ENCODE results near the gene FAM13B.
"Not testable (repeated sequence)": the region's sequence is repeated elsewhere in the genome, so short reads cannot be mapped to it uniquely, and the experiment has no call there.

FAM13B gene

DNA sequence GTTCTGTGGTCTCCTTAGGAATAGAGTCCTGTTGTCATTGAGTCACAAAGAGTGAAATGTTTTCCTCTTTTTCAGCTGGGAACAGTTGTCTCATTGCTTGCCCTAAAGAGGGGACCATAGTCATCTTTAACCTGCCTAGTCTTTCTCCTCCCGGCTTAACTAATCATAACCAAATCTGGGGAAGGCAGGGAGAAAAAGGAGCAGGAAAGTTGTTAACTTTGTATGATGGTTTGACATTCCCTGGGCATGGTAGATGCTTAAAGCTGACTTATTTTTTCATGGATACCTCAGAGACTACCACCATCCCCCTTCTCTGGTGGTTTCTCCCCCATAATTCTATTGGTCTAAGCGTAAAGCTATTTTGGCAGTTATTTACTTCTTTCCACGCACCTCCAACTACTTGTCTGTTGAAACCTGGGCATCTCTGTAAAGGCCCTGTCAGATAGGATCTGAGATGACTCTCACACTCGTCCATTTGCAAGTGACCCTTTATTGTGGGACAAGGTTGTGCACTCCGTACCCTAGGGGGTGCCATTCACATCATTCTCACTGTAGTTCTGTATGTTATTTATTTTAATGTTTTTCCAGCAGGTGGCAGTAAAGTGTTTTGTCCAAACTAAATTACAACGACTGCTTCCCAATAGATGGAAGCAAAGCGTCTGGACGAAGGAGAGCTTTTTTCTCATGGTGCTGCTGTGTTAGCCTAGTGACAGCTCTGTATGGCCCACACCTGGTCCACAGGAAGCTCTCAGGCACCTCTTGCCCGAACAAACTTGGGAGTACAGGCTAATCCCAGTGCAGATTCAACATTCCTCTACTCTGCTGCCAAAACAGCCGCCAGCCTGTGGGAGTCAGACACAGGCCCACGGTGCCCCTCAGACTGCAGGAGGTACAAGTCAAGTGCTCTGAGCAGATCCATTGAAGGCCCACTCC lies 3.0 kb upstream of the FAM13B start:
- DNase-seq (ENCODE audit: insufficient read length, low spot score): peak; percentile 77
- FAIRE-seq: no peak

DNA sequence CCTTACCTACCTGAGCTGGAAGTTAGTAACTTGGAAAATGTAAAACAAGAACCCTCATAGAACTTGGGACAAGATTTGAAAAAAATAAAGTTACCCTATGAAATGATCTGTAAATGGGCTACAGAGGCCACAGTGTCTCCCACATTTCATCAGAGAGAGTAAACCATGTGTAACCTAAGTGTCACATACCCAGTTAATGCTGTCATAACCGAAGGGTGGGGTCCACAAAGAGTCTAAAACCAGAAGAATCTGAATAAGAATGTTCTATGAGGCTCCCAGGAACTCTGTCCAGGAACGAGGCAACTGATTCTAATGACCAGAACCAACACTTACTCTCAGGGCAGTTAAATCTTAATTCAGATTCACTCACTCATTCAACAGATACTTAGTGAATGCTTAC lies 1.0 kb upstream of the FAM13B start:
- DNase-seq (ENCODE audit: insufficient read length, low spot score): no peak
- FAIRE-seq: no peak

DNA sequence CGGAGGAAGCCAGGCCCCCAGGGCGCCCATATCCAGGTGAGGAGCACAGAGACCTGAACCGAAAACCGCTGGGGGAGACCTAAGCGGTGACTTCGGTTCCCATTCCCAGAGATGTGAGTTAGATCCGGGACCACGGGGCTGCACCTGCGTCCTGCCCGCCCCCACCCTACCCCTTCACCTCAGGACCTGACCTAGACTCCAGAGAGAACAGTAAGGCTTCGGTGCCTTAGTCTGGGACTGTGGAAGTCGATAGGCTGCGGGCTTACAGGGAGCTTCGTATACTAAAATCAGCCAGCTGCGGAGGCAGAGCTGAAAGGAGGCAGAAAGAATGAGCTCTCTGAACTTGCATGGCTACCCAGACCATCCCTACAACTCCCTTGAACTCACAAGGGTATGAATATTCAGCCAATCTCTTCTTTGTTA lies 518 bp upstream of the FAM13B start:
- FAIRE-seq: no peak
- no peak for DNase-seq (ENCODE audit: insufficient read length, low spot score)

DNA sequence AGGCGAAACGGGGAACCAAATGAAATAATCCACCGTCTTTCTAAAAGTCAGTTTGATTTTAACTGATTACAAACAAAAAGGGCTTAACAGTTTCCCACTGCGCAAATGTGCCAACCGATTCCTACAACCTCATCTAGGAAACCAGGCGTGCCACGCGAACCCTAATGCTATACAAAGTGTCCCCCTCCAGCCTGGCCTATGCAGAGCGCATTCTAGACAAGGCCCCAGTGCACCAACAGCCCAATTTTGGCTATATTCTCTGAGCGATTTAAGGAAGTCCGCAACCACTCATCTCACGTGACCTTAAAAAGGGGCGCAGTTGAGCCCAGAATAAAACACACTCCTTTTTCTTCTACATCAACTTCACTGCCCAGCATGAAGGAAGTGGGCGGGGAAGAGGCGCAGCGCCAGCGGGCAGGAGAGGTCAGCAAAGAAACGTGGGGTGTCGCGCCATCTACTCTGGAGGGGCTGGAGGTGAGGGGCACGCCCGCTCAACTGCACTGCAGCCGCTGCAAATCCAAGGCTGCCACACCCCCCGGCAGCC lies 779 bp downstream of the FAM13B start:
- FAIRE-seq: no peak
- DNase-seq (ENCODE audit: insufficient read length, low spot score): no peak

DNA sequence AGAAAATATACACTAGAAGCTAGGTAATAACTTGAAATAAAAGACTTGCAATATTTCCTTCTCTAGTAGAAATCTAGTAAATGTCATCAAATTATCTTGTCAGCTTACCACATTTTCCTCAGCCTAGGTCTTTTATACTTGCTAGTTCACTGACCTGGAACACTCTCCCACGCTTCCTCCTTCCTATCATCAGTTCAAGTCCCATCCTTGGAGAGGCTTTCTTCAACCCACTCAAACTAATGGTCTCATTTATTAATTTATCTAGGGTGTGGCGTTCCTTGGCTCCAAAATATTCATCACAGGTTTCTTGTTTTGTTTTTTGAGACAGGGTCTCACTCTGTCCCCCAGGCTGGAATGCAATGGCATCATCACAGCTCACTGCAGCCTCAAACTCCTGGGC lies 2.9 kb downstream of the FAM13B start:
- no peak for DNase-seq (ENCODE audit: insufficient read length, low spot score)
- FAIRE-seq: no peak

DNA sequence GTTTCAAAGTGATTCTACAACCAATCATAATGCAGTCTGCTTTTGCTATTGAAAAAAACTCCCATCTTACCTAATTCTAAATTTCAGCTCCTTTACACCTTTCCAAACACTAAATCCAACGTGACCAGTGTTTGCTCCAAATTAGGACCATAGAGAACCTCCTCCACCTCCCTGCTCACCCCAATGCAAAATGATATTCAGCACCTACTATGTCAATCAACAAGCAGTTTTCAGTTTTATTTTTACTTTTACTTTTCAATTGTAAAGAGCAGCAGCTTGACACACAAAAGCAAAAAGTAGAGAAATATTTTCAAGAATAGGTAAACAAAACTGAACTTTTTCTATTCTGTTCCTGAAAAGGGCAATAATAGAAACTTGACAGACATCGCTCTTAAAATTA lies 3.4 kb downstream of the FAM13B start:
- no peak for FAIRE-seq
- DNase-seq (ENCODE audit: insufficient read length, low spot score): no peak

DNA sequence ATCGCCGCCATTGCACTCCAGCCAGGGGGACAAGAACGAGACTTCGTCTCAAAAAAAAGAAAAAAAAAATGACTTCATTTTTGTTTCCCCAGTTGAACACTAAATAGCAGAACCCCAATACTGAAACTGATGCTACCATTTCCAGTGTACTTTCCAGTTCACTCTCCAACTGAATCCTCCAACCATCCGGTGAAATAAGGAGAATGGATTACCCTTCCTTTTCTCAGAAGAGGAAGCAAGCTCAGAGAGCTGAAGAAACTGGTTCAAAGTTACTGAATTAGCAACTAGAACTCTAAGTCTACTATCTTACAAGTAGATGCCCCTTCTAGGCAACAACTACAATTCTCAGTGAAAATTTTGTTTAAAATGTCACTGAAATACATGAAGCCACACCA lies 3.9 kb downstream of the FAM13B start:
- no peak for DNase-seq (ENCODE audit: insufficient read length, low spot score)
- no peak for FAIRE-seq

DNA sequence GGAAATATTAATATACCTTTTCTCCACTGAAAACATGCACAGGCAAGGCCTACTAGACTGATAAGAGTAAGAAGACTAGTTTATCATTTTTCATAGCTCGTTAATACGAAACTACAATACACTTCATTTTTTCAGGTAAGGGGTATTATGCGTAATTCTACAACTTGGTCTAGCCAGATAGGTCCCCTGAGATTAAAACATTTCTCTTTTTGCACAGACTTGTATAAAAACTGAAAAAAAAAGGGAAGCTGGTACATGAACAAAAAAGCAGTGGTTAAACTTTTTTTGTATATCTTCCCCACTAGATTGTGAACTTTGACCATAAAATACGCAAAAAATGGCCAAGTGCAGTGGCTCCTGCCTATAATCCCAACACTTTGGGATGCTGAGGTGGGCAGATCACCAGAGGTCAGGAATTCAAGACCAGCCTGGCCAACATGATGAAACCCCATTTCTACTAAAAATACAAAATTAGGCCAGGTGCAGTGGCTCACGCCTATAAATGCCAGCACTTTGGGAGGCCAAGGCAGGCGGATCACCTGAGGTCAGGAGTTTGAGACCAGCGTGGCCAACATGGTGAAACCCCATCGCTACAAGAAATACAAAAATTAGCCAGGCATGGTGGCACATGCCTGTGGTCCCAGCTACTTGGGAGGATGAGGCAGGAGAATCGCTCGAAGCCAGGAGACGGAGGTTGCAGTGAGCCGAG lies 4.5 kb downstream of the FAM13B start:
- FAIRE-seq: not testable (repeated sequence)

DNA sequence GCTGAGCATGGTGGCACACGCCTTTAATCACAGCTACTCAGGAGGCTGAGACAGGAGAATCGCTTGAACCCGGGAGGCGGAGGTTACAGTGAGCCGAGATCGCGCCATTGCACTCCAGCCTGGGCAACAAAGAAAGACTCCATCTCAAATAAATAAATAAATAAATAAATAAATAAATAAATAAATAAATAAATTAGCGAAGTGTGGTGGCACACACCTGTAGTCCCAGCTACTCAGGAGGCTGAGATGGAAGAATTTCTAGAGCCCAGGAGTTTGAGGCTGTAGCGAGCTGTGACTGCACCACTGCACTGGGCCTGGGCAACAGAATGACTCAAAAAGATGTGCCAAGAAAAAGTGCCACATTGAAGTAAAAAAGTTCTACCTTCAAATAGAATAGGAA lies 6.1 kb downstream of the FAM13B start:
- not testable (repeated sequence) for FAIRE-seq; DNase-seq (ENCODE audit: insufficient read length, low spot score)

More for the DNA sequence above, 4.5 kb downstream of the FAM13B start:
- DNase-seq (ENCODE audit: insufficient read length, low spot score): not testable (repeated sequence)

DNA sequence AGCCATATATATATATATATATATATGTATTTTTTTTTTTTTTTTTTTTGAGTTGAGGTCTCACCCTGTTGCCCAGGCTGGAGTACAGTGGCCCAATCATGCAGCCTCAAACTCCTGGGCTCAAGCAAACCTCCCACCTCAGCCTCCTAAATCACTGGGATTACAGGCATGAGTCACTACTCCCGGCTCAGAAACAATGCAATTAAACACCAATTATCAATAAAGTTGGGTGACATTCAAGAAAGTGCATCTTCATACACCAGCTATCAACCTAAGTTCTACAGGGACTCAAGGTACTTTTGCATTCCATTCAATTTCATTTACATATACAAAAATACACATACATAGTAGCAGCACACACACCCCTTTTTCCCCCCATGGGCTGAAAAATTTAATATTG lies 7.6 kb downstream of the FAM13B start:
- no peak for DNase-seq (ENCODE audit: insufficient read length, low spot score)
- FAIRE-seq: no peak

DNA sequence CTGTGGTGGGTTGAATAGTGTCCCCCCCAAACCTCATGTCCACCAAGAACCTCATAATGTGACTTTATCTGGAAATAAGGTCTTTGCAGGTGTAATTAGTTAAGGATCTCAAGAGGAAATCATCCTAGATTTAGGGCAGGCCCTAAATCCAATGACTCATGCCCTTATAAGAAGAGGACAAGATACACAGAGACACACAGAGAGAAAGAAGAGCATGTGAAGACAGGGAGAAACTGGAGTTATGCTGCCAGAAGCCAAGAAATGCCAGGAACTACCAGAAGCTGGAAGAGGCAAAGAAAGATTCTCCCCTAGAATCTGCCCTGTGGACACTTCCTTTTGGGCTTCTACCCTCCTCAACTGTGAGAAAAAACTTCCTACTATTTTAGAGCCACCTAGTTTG lies 8.8 kb downstream of the FAM13B start:
- FAIRE-seq (no peak), DNase-seq (ENCODE audit: insufficient read length, low spot score) (no peak)

DNA sequence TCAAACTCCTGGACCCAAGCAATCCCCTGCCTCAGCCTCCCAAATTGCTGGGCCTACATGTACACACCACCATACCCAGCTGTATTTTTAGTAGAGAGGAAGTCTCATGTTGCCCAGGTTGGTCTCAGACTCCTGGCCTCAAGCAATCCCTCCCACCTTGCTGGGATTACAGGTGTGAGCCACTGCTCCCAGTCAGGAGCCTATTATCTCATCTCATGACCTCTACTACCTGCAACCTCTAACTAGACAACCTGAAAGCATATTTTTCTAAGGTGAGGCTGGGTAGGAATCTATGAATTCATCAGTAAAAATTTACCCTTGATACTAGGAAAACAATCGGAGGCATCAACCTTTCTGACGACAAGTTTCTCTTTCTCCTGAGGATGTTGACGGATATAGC lies 10.0 kb downstream of the FAM13B start:
- FAIRE-seq: no peak

DNA sequence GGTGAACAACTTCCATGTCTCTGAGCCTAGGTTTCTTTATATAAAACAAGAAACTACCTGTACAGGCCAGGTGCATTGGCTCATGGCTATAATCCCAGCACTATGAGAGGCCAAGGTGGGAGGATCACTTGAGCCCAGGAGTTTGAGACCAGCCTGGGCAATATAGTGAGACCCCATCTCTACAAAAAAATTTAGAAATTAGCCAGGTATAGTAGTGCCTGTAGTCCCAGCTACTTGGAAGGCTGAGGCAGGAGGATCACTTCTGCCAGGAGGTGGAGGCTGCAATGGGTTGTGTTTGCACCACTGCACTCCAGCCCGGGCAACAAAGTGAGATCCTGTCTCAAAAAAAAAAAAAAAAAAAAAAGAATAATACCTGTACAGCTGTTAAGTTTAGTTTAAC lies 11.1 kb downstream of the FAM13B start:
- DNase-seq (ENCODE audit: insufficient read length, low spot score): no peak
- FAIRE-seq: no peak

More for the DNA sequence above, 10.0 kb downstream of the FAM13B start:
- DNase-seq (ENCODE audit: insufficient read length, low spot score): no peak

DNA sequence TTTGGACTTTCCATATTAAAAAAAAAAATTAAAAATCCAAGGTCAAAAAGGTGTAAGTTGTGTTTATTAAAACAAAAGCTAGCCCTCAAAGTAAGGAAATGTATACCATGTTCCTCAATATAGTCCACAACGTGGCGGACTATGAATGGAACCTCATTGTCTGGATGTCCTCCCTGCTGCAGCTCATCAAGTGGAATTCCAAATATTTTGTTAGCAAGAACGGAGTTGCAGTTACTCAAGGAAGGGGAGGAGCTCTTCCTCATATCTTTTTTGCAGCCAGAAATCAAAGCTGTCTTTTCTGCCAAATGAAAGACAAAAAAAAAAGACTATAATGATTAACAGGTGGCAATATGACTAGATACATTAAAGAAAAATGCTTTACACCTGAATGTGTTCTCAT lies 14.0 kb downstream of the FAM13B start:
- FAIRE-seq (no peak), DNase-seq (ENCODE audit: insufficient read length, low spot score) (no peak)

DNA sequence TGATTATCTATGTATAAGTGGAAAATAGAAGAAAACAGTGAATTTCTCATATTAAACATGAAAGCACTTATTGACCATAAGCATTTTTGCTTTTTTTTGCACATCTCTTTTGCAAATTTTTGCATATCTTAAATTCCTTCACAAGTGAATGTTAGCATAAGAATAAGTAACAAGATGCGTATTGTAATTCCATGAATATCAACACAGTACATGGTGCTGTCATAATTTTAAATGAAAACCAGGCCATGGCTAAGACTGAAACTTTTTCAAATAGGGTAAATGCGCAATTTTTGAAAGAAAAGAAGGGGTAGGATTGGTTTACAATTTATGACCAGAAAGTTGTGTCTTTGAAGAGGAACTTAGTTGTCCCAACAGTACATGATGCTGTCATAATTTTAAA lies 17.0 kb downstream of the FAM13B start:
- DNase-seq (ENCODE audit: insufficient read length, low spot score) (no peak), FAIRE-seq (no peak)

DNA sequence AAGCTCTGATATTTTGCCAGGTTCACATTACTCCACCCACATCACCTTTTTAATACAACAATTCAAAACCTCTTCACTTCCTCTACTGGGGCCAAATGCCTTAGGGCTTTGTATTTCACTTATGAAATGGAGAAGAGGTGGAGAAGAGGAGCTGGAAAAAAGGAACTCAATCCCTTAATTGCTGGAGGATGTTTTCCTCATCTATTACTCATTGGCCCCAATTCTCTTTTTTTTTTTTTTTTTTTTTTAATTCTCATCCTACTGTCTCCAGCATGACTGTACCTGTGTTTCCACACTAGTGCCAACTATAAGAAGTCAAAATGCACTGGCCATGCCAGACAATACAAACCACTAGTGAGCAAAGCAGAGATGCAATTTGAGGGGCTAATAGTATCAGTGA lies 20.9 kb downstream of the FAM13B start:
- no peak for DNase-seq (ENCODE audit: insufficient read length, low spot score)
- no peak for FAIRE-seq

DNA sequence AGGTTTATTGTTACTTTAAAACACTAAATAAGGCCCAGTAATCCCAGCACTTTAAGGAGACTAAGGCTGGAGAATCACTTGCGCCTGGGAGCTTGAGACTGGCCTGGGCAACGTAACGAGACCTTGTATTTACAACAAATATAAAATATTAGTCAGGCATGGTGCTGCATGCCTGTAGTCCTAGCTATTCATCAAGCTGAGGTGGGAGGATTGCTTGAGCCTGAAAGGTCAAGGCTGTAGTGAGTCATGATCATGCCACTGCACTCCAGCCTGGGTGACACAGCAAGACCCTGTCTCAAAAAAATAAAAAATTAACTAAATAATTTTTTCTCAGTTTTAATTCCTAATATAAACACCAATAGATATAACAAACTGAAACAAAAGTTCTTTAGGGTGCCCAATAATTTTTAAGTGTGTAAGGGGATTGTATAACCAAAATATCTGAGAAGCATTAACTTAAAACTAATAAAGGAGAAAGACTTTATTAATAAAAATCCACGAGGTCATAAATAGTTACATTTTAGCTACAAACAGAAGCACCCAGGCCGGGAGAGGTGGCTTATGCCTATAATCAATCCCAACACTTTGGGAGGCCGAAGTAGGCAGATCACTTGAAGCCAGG lies 32.7 kb downstream of the FAM13B start:
- DNase-seq (ENCODE audit: insufficient read length, low spot score) (no peak), FAIRE-seq (no peak)

DNA sequence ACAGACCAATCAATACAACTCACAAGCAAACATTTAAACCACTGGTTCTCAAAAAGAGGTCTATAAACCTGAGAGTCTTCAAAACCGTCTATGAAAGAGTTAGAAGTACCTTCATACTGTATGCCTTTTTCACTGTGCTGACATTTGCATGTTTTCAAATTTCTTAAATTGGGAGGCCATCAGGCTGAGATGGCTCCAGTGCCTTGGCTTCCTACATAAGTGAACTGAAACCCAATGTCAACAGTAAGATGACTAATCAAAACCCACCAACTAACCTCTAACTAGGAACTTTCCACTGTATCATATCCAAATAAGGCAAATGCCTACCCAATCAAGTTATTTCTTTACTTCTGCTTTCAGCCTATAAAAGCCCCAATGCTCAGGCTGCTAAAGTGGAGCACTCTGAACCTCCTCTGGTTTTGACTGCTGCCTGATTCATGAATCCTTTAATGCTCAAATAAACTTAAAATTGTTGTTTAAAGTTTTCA lies 35.1 kb downstream of the FAM13B start:
- no peak for FAIRE-seq

DNA sequence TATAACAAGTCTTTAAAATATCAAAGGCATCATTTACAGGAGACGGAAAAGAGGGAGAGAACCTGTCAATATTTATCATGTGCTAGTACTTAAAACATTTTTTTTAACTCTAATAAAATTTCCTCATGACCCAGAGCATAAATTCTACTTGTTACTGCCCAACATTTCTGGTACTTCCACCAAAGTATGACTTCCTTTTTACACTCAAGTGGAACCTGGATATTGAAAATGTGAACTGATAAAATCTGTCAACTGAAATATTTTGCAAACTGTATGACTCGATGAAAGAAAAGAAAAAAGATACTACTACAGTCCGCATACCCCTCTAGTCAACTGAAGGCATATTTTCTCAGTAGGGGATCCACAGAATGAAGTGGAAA lies 37.1 kb downstream of the FAM13B start:
- FAIRE-seq: no peak
- DNase-seq (ENCODE audit: insufficient read length, low spot score): no peak

More for the DNA sequence above, 35.1 kb downstream of the FAM13B start:
- no peak for DNase-seq (ENCODE audit: insufficient read length, low spot score)

DNA sequence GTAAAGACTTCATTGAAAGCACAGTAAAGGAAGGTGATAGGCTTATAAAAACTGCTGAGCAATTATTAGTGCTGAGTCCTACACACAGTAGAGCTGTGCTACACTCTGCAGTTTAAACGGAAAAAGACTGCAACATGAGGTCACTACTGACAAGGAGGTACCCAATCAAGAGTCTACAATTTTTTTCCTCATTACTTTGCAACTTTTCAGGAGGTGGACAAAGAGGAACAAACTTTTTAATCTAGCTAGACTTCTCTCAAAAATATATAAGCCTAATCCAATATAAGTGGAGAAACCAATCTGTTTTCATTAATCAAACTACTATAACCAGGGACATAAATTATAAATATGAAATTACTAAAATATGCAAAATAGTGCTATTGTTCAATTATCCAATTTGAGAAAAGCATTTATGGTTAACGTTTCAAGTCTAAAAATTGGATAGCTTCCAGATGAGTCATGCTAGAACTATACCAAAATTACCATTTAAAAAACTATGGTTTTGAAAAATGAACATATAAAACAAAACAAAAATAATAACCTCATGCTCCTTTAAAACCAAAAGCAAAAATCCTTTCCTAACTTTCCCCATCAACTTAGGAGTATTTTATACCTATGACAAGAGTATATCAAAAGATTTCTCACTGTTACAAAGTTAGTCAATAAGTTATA lies 37.7 kb downstream of the FAM13B start:
- DNase-seq (ENCODE audit: insufficient read length, low spot score) (no peak), FAIRE-seq (no peak)

DNA sequence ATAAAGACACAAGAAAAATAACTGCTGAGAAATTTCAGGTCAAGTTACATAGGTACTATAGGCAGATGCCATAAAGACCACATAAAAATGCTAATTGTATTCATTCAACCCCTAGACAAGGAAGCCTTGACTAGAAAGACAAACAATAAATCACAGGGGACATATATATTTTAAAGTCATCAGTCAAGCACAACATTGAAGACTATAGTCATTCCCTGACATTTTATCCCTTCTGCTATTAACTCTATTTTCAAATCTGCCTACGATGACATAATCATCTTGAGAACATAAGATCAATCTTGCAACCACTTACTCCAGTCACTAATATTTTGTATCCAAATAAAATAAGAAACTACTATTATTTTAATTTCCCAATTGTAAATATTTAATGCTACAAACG lies 38.3 kb downstream of the FAM13B start:
- no peak for DNase-seq (ENCODE audit: insufficient read length, low spot score)

More for the DNA sequence above, 38.3 kb downstream of the FAM13B start:
- FAIRE-seq: no peak
